ENCODE measurements around the gene TACC2.
"Not testable (repeated sequence)": the region's sequence is repeated elsewhere in the genome, so short reads cannot be mapped to it uniquely, and the experiment has no call there.

The TACC2 gene

DNA sequence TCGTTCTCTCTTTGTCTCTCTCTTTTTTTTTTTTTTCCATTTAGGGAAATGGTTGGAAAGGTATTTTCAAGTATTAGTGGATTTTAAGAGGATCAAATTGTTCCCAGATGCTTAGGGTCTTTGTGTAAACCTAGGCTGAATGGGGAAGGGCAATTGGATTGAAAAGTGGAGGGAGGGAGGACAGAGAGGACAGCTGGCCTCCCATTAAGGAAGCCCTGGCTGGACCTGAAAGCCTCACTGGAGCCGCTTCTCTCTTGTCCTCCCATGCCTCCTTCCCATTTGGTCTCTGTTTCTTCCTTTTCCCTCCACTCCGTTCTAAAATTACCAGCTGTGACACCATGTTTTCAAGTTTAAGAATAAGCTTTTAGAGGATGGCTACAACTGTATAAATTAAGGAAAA, 104.1 kb downstream of the TACC2 start:
- no peak overlapping the region for H3K4me3 ChIP-seq (ENCODE audit: low read depth, low read length)
- TF ChIP-seq, protein P1, sequence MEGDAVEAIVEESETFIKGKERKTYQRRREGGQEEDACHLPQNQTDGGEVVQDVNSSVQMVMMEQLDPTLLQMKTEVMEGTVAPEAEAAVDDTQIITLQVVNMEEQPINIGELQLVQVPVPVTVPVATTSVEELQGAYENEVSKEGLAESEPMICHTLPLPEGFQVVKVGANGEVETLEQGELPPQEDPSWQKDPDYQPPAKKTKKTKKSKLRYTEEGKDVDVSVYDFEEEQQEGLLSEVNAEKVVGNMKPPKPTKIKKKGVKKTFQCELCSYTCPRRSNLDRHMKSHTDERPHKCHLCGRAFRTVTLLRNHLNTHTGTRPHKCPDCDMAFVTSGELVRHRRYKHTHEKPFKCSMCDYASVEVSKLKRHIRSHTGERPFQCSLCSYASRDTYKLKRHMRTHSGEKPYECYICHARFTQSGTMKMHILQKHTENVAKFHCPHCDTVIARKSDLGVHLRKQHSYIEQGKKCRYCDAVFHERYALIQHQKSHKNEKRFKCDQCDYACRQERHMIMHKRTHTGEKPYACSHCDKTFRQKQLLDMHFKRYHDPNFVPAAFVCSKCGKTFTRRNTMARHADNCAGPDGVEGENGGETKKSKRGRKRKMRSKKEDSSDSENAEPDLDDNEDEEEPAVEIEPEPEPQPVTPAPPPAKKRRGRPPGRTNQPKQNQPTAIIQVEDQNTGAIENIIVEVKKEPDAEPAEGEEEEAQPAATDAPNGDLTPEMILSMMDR (IDR thresholded peaks at IDR 0.05; ENCODE audit: low read depth, low read length) = no peak

DNA sequence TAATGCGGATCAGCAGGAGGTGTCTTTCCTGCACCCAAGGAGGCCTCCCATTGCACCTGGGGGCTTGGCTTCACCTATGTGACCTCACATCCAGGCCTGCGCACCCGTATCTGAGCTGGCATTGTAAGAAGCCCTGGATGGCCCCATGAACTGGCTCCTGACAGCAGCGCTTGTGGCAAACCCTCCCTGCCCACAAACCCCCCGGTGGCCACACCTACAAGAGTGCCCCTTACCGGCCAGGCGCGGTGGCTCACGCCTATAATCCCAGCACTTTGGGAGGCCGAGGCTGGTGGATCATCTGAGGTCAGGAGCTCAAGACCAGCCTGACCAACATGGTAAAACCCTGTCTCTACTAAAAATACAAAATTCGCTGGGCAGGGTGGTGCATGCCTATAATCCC, 107.2 kb downstream of the TACC2 start:
- H3K4me3 ChIP-seq (ENCODE audit: low read depth, low read length) = not testable (repeated sequence)

DNA sequence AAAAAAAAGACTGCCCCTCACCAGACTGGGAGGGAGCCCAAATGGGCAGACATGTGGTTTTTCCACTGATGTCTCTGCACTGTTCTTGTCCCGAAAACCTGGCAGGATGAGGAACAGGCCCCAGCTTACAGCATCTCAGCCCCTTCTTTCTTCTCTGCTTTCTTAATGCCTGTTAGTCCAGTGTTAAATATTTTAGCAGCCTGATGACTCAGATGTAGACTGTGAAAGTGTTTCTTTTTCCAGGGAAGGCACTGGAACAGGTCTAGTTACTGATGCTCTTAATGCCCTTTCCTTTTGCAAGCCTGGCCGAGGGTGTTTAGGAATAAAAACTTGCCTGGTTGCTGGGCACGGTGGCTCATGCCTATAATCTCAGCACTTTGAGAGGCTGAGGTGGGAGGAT, 107.7 kb downstream of the TACC2 start:
- no peak overlapping the region for H3K4me3 ChIP-seq (ENCODE audit: low read depth, low read length)
- TF ChIP-seq, protein P1 (IDR thresholded peaks at IDR 0.05; ENCODE audit: low read depth, low read length) = no peak

DNA sequence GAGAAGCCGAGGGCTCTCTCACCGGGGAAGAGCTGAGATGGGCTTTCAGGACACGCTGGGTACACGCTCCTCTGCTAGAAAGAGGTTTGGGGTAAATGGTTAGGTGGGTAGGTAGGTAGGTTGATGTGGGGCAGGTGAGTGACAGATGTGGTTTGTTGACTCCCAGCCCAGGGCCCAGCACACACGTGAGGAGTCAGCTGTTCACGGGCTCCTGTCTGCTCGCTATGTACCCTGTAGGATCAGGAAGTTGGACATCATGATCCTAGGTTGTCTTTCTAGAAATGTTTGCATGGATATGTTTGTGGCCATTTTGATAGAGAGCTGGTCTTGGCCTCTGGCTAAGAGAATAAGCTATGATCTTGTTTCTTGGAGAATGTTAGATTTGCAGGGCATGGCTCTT, 109.0 kb downstream of the TACC2 start:
- TF ChIP-seq, protein P1 (IDR thresholded peaks at IDR 0.05; ENCODE audit: low read depth, low read length) = no peak
- no peak overlapping the region for H3K4me3 ChIP-seq (ENCODE audit: low read depth, low read length)

DNA sequence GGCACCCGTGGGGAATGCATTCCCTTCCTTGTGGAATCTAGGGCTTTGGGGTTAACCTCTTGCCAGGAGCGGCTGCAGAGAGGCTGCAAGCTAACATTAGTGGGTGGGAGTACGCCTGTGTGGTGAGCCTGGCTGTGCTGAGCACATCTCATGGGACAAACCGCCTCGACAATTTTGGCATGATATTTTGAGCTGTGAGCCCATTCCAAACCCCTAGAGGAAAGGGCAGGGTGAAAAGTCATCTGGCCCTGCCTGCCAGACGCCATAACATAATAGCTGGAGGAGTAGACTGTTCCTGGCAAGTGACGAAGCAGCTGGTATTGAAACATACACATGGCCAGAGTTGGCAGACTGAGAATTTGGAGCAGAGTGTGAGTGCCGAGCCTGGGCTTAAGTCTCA, 110.0 kb downstream of the TACC2 start:
- no peak overlapping the region for H3K4me3 ChIP-seq (ENCODE audit: low read depth, low read length)
- TF ChIP-seq, protein P1 (IDR thresholded peaks at IDR 0.05; ENCODE audit: low read depth, low read length) = no peak

DNA sequence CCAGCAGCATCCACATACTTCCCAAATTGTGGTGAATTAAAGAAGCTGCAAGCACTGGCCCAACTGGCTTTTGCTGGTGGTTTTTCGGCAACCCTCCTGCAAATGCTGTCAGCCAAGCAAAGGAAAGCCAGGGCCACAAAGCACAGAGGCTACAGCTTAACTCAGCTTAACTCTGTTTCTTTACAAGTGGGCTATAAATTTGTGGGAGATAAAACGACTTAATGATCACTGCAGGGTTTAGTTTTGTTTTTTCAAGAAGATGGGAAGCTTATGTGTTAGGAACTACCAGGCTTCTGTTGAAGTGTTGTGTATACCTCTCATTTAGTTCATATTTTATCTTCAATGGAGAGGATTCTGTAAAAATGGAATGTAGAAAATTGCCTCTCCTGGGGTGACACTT, 110.6 kb downstream of the TACC2 start:
- TF ChIP-seq, protein P1 (IDR thresholded peaks at IDR 0.05; ENCODE audit: low read depth, low read length) = no peak

DNA sequence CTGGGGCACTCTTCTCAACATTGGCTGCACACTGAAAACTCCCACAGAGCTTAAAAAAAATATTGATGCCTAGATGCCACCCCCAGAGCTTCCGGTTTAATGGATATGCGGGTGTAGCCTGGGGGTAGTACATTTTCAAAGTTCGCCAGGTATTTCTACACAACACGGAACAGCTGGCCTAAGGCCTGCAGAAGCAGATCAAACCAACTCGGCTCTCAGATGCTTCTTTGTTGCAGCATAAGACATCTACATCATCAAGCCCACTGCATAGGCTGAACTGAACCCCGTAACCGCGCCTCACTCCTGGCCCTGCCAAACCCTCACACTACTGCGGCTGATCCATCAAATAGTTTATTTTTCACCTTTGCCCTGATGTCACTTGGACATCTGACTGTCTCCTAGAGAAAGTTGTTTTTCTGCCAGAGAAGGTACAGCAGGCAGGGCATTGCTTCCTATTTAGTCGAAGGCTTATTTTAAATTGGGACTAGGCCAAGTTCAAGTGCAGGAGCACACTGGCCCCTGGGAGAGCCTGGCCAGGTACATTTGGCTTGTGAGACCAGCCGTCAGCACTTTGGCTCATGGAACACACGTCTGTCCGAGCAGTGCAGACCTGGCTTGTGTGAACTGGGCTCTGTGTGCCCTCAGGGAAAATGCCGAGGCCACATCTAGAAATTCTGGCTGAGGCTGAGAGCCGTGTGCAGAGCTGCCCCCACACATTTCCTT, 113.3 kb downstream of the TACC2 start:
- H3K4me3 ChIP-seq (ENCODE audit: low read depth, low read length) = no peak overlapping the region
- TF ChIP-seq, protein P1 (IDR thresholded peaks at IDR 0.05; ENCODE audit: low read depth, low read length) = no peak

More for the DNA sequence above, 110.6 kb downstream of the TACC2 start:
- no peak overlapping the region for H3K4me3 ChIP-seq (ENCODE audit: low read depth, low read length)
